GM12878 (cell line): ENCODE data around the gene HNF4A. TPM values are rescaled to one million over a fixed set of nuclear protein-coding genes. Genes with fewer than 3 reads are reported as not detected.

Experiments
- ATAC-seq: fragments of 200-7000 bp; cut with Tn5 transposase; 3 replicates; pipeline ENCODE4 v1.9.1; 2020; ENCODE audit warnings: mild to moderate bottlenecking, moderate library complexity
- BruUV-seq: library from RNA; stranded (reverse); fragments of 400-500 nt; replicated peaks from 2 replicates; lab custom pipeline; 2021; lab: Mats Ljungman, UMichigan
- CTCF ChIA-PET: fragments of 300-600 bp; sonication (Branson Sonifier 250); formaldehyde crosslinking; extraction: SDS; loops from one replicate; lab custom pipeline; 2021; ENCODE audit warnings: inconsistent platforms; lab: Yijun Ruan, JAX
- POLR2A ChIA-PET: fragments of 350-600 bp; formaldehyde crosslinking; extraction: SDS; loops from one replicate; lab custom pipeline; 2021; ENCODE audit warnings: inconsistent platforms; lab: Charles Lee
- RAD21 ChIA-PET: fragments of 300-600 bp; sonication (Branson Sonifier 250); formaldehyde crosslinking; loops from one replicate; lab custom pipeline; 2023; ENCODE audit warnings: antibody characterized with exemption; ENCODE audit not compliant: unreplicated experiment; lab: Charles Lee
- SMC1A ChIA-PET: fragments of 300-600 bp; sonication (Branson Sonifier 250); formaldehyde crosslinking; loops from one replicate; lab custom pipeline; 2023; ENCODE audit not compliant: unreplicated experiment, uncharacterized antibody; lab: Charles Lee
- DNase-seq: peaks from one replicate; pipeline ENCODE4 v3.0.0-alpha.2; 2011; ENCODE audit warnings: low read depth, low spot score
- FAIRE-seq: peaks from 3 replicates; lab custom pipeline; 2011; peaks lifted over from hg19 to GRCh38; lab: Jason Lieb, UNC
- H2AFZ ChIP-seq: 2 replicates; pipeline ENCODE4 v1.6.0; 2011; ENCODE audit warnings: low read depth, low read length, control low read depth; ENCODE audit not compliant: control insufficient read depth
- H3K27ac ChIP-seq: 2 replicates; pipeline ENCODE4 v1.5.1; 2011; ENCODE audit warnings: control low read depth; ENCODE audit not compliant: control insufficient read depth, insufficient read depth
- H3K27me3 ChIP-seq, 2 experiments: replicated peaks in 1 of 2; 2 replicates each; pipeline versions ENCODE4 v1.6.0 to v1.6.1; 2011; ENCODE audit warnings: low read length in 1 of 2; ENCODE audit not compliant: control insufficient read depth in 2 of 2, insufficient read depth in 2 of 2
- H3K36me3 ChIP-seq, 2 experiments: 2 replicates each; pipeline ENCODE4 v1.5.1; 2011; ENCODE audit warnings: low read length in 1 of 2; ENCODE audit not compliant: control insufficient read depth in 2 of 2, insufficient read depth in 2 of 2
- H3K4me1 ChIP-seq: 2 replicates; pipeline ENCODE4 v1.6.1; 2011; ENCODE audit warnings: mild to moderate bottlenecking, low read length, moderate library complexity, mixed read lengths; ENCODE audit not compliant: control insufficient read depth, insufficient read depth
- H3K4me2 ChIP-seq: 2 replicates; pipeline ENCODE4 v1.6.0; 2011; ENCODE audit warnings: control low read depth; ENCODE audit not compliant: control insufficient read depth, insufficient read depth
- H3K4me3 ChIP-seq: fragments of 200-600 bp; sonication (generic); 2 replicates; pipeline ENCODE4 v1.5.1; 2016
- H3K79me2 ChIP-seq: 2 replicates; pipeline ENCODE4 v1.6.0; 2011; ENCODE audit warnings: low read length; ENCODE audit not compliant: control insufficient read depth, insufficient read depth
- H3K9ac ChIP-seq: 2 replicates; pipeline ENCODE4 v1.8.0; 2011; ENCODE audit warnings: low read length, control low read depth, mixed read lengths; ENCODE audit not compliant: control insufficient read depth, insufficient read depth
- H3K9me3 ChIP-seq: replicated peaks from 3 replicates; pipeline ENCODE4 v1.5.1; 2011; ENCODE audit warnings: mild to moderate bottlenecking, low read length; ENCODE audit not compliant: control insufficient read depth, insufficient read depth
- H4K20me1 ChIP-seq: 2 replicates; pipeline ENCODE4 v1.6.0; 2011; ENCODE audit not compliant: control insufficient read depth, insufficient read depth
- ATF3 ChIP-seq: IDR thresholded peaks from 2 replicates; pipeline ENCODE4 v1.6.1; 2011; ENCODE audit warnings: low read depth, mild to moderate bottlenecking, low read length, moderate library complexity, borderline replicate concordance; ENCODE audit errors: extremely low read depth
- BCL3 ChIP-seq: IDR thresholded peaks from 2 replicates; pipeline ENCODE4 v1.6.1; 2011; ENCODE audit warnings: borderline replicate concordance, low read depth, mild to moderate bottlenecking, moderate library complexity, low read length; ENCODE audit not compliant: insufficient read depth, poor library complexity, severe bottlenecking
- EED ChIP-seq: sonication (generic); IDR thresholded peaks from 2 replicates; pipeline ENCODE4 v1.6.1; 2016; ENCODE audit warnings: antibody characterized with exemption, low read depth
- EGR1 ChIP-seq, 2 experiments: IDR thresholded peaks; 1 replicate in 1 of 2; 2 replicates in 1 of 2; pipeline ENCODE4 v1.6.1; 2011 to 2012; ENCODE audit warnings: low read depth in 2 of 2, low read length in 2 of 2, borderline replicate concordance in 1 of 2, mild to moderate bottlenecking in 1 of 2, moderate library complexity in 1 of 2
- ELK1 ChIP-seq: IDR thresholded peaks from 2 replicates; pipeline ENCODE4 v1.6.1; 2012; ENCODE audit warnings: low read depth, low read length, improper control_type of control experiment
- ESRRA ChIP-seq: IDR thresholded peaks from 2 replicates; pipeline ENCODE4 v1.6.1; 2012; ENCODE audit warnings: mild to moderate bottlenecking, low read length, improper control_type of control experiment
- MEF2A ChIP-seq: IDR thresholded peaks from 2 replicates; pipeline ENCODE4 v1.6.1; 2011; ENCODE audit warnings: low read depth, mild to moderate bottlenecking, low read length, moderate library complexity; ENCODE audit not compliant: insufficient read depth
- MXI1 ChIP-seq: fragments of 150-350 bp; IDR thresholded peaks from 2 replicates; pipeline ENCODE4 v1.6.1; 2011; ENCODE audit warnings: low read depth, mild to moderate bottlenecking, inconsistent platforms, low read length, improper control_type of control experiment
- MYC ChIP-seq: IDR thresholded peaks from 2 replicates; pipeline ENCODE4 v1.6.1; 2011; ENCODE audit warnings: mild to moderate bottlenecking, low read length, moderate library complexity, inconsistent platforms; ENCODE audit not compliant: insufficient read depth, insufficient replicate concordance, insufficient read length, severe bottlenecking
- NR2F1 ChIP-seq: fragments of 450-650 bp; conservative IDR thresholded peaks from 2 replicates; pipeline ENCODE4 v1.6.1; 2017; ENCODE audit warnings: mild to moderate bottlenecking
- PBX3 ChIP-seq: IDR thresholded peaks from 2 replicates; pipeline ENCODE4 v1.6.1; 2011; ENCODE audit warnings: mild to moderate bottlenecking, low read depth, low read length, moderate library complexity; ENCODE audit not compliant: insufficient replicate concordance
- PML ChIP-seq: IDR thresholded peaks from 2 replicates; pipeline ENCODE4 v1.6.1; 2012; ENCODE audit warnings: low read length, inconsistent platforms
- RCOR1 ChIP-seq: conservative IDR thresholded peaks from 2 replicates; pipeline ENCODE4 v1.6.1; 2012; ENCODE audit warnings: low read depth, low read length, improper control_type of control experiment
- ZZZ3 ChIP-seq: IDR thresholded peaks from 2 replicates; pipeline ENCODE4 v1.6.1; 2011; ENCODE audit warnings: low read depth; ENCODE audit not compliant: control insufficient read depth, insufficient read length
- WGBS: methylation state at CpG from one replicate; pipeline ENCODE4 v1.1.6; 2016; ENCODE audit warnings: low lambda C conversion rate; ENCODE audit not compliant: insufficient replicate concordance, insufficient coverage; ENCODE audit errors: missing lambda C conversion rate; 5-methylcytosine and 5-hydroxymethylcytosine counted together
- in situ Hi-C: fragments of 300-500 bp; cut with MboI; formaldehyde crosslinking; loops from 9 replicates; pipeline ENCODE4 v1.14.3; 2018; ENCODE audit warnings: mixed read lengths
- intact Hi-C: fragments of 100-400 bp; cut with micrococcal nuclease; formaldehyde crosslinking; loops from one replicate; pipeline ENCODE4 v1.14.2; 2022; ENCODE audit not compliant: unreplicated experiment
- polyA plus RNA-seq, 11 experiments: library from polyadenylated mRNA; depleted of rRNA in 4 of 11; unstranded in 6 of 11; stranded (reverse) in 5 of 11; fragments of >200 nt; fragmentation: Nextera tagmentation in 4 of 11; fragmentation: Illumina TruSeq in 1 of 11; extraction: Ambion mirVana in 4 of 11; extraction: Trizol in 1 of 11; gene quantifications; 1 replicate in 1 of 11; 2 replicates in 10 of 11; pipeline versions ENCODE4 v1.2.1 to v1.2.3, GENCODE V29; 2011 to 2016; ENCODE audit warnings: inconsistent platforms in 2 of 11, missing spikeins in 2 of 11, low read depth in 1 of 11
- total RNA-seq, 4 experiments: library from RNA; depleted of rRNA in 3 of 4; stranded (reverse); fragments of >200 nt in 3 of 4; fragmentation: Illumina TruSeq in 1 of 4; extraction: Trizol in 1 of 4; gene quantifications; 2 replicates each; pipeline versions ENCODE4 v1.2.1 to v1.2.3, GENCODE V29; 2013 to 2021
- TF ChIP-seq, protein P1 (sequence below): IDR thresholded peaks from 2 replicates; pipeline ENCODE4 v1.6.1; 2012; ENCODE audit warnings: low read depth, low read length, improper control_type of control experiment

HNF4A gene
- total and polyA plus RNA-seq, 10 of the 15 experiments (the other 5 are each of a cell fraction or from before 2014, with no cell fraction given) = 0.21 TPM; not detected in 9

GRCh38 chr20:44430270-44431065, 75.0 kb downstream of the HNF4A start:
- Histone ChIP-seq H3K9me3 (no peaks in the 10 kb centered on the region), H3K36me3 (no peaks in the 10 kb centered on the region)
- TF ChIP-seq, protein P1, sequence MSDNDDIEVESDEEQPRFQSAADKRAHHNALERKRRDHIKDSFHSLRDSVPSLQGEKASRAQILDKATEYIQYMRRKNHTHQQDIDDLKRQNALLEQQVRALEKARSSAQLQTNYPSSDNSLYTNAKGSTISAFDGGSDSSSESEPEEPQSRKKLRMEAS = no peak
- TF ChIP-seq PBX3 (no peak), PML (no peak), EED (no peak), MYC (no peak), NR2F1 (no peak), BCL3 (no peak), EGR1 (IDR thresholded peaks at IDR 0.05; ENCODE audit: borderline replicate concordance in 1 of 2, low read depth in 2 of 2, low read length in 2 of 2) (no peak), ESRRA (no peak), ZZZ3 (no peak), MXI1 (no peak), MEF2A (no peak), ATF3 (no peak), ELK1 (no peak), RCOR1 (no peak)
- TF ChIP-seq, all 136 proteins: peak for 0
- H3K79me2 ChIP-seq = no peaks in the 10 kb centered on the region
- peaks cover 0 to 2% of the 10 kb centered on the region in 2 experiments; a peak in 2 of 4 replicates for H3K27me3 ChIP-seq
- DNase-seq (no peak), ATAC-seq (no peak), FAIRE-seq (no peak)
- H4K20me1 ChIP-seq = no peaks in the 10 kb centered on the region
- in situ Hi-C loops = no loop called here
- H3K9ac ChIP-seq = no peak overlapping the region
- no peak overlapping the region for H3K27ac ChIP-seq
- ChIA-PET SMC1A (no interaction called here), RAD21 (no interaction called here), POLR2A (no interaction called here), CTCF (no interaction called here)
- WGBS = 24% methylated on average over 5 of the region's 7 CpGs
- H3K4me3 ChIP-seq = no peak overlapping the region
- H3K4me2 ChIP-seq = no peak overlapping the region
- BruUV-seq = no TSS peak
- no peak overlapping the region for H2AFZ ChIP-seq
- H3K4me1 ChIP-seq = no peaks in the 10 kb centered on the region
- intact Hi-C loops = no loop called here
